Measurements from ENCODE around the gene FOXK2. TPM values are rescaled to one million over a fixed set of nuclear protein-coding genes. Genes with fewer than 3 reads are reported as not detected.

FOXK2 gene
- total RNA-seq, 2 experiments from 2014 or later, result 32.5 to 33.7 TPM

- intact Hi-C loops (cut with DNase I, micrococcal nuclease), result no loop called here
- POLR2A ChIA-PET, result no interaction called here
- TF ChIP-seq CTCF (IDR thresholded peaks at IDR 0.05), result no peak
- H3K4me1 ChIP-seq (ENCODE audit: insufficient read depth, low read length), result peaks cover 43% of the 10 kb centered on the region
- DNase-seq (no peak), ATAC-seq (ENCODE audit: poor library complexity) (no peak)
- H3K4me3 ChIP-seq (ENCODE audit: low read length), result no peak overlapping the region
- no peak overlapping the region for H3K27ac ChIP-seq (ENCODE audit: low read depth in 1 of 2, low read length in 2 of 2)
- no peaks in the 10 kb centered on the region for H3K9me3 Mint-ChIP-seq
- no peak overlapping the region for H3K27ac Mint-ChIP-seq
- H3K4me1 Mint-ChIP-seq (ENCODE audit: low read depth), result peaks cover 41% of the 10 kb centered on the region
- H3K4me3 Mint-ChIP-seq, result no peak overlapping the region
- H3K9me3 ChIP-seq (ENCODE audit: control insufficient read depth in 1 of 2, insufficient read depth in 1 of 2, low read length in 2 of 2), result no peaks in the 10 kb centered on the region
- peaks cover 18% of the 10 kb centered on the region for H3K36me3 Mint-ChIP-seq (ENCODE audit: low read depth)
- H3K27me3 Mint-ChIP-seq, result no peaks in the 10 kb centered on the region
- peaks cover 27% of the 10 kb centered on the region for H3K36me3 ChIP-seq (ENCODE audit: insufficient read depth, low read length)
- no peaks in the 10 kb centered on the region for H3K27me3 ChIP-seq (ENCODE audit: control insufficient read depth in 1 of 2, insufficient read depth in 2 of 2, low read length in 2 of 2)
- CTCF ChIA-PET, result no interaction called here
Measured at GRCh38 chr17:82595893-82596292, 76.4 kb downstream of the FOXK2 start.

DNA sequence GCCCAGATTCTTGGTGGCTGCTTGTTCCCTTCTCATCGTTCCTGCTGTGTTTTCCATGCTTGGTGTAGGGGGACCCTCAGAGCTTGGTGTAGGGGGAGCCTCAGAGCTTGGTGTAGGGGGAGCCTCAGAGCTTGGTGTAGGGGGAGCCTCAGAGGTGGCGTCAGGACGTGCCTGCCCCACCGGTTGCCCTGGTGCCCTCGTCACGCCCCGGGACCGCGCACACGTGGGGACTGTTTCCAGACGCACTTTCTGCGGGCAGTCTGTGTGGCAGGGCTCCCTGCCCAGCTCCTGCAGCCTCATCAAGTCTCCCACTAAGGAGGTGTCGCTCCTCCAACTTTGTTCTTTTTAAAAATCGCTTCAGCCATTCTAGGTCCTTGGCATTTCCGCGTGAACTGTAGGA lies 76.8 kb downstream of the FOXK2 start:
- peaks cover 22% of the 10 kb centered on the region for H3K36me3 Mint-ChIP-seq (ENCODE audit: low read depth)
- H3K4me3 Mint-ChIP-seq, result no peak overlapping the region
- Histone ChIP-seq H3K9me3 (ENCODE audit: control insufficient read depth in 1 of 2, insufficient read depth in 1 of 2, low read length in 2 of 2) (no peaks in the 10 kb centered on the region), H3K27ac (ENCODE audit: low read depth in 1 of 2, low read length in 2 of 2) (no peak overlapping the region), H3K4me3 (ENCODE audit: low read length) (no peak overlapping the region), H3K36me3 (ENCODE audit: insufficient read depth, low read length) (peaks cover 30% of the 10 kb centered on the region), H3K4me1 (ENCODE audit: insufficient read depth, low read length) (peaks cover 43% of the 10 kb centered on the region), H3K27me3 (ENCODE audit: control insufficient read depth in 1 of 2, insufficient read depth in 2 of 2, low read length in 2 of 2) (no peaks in the 10 kb centered on the region)
- H3K4me1 Mint-ChIP-seq (ENCODE audit: low read depth), result peaks cover 38% of the 10 kb centered on the region
- no peak for DNase-seq
- CTCF ChIA-PET, result no interaction called here
- no peak for TF ChIP-seq CTCF (IDR thresholded peaks at IDR 0.05)
- intact Hi-C loops (cut with DNase I, micrococcal nuclease), result no loop called here
- H3K27me3 Mint-ChIP-seq, result no peaks in the 10 kb centered on the region
- POLR2A ChIA-PET, result no interaction called here
- H3K9me3 Mint-ChIP-seq, result no peaks in the 10 kb centered on the region
- ATAC-seq (ENCODE audit: poor library complexity), result no peak
- H3K27ac Mint-ChIP-seq, result no peak overlapping the region

DNA sequence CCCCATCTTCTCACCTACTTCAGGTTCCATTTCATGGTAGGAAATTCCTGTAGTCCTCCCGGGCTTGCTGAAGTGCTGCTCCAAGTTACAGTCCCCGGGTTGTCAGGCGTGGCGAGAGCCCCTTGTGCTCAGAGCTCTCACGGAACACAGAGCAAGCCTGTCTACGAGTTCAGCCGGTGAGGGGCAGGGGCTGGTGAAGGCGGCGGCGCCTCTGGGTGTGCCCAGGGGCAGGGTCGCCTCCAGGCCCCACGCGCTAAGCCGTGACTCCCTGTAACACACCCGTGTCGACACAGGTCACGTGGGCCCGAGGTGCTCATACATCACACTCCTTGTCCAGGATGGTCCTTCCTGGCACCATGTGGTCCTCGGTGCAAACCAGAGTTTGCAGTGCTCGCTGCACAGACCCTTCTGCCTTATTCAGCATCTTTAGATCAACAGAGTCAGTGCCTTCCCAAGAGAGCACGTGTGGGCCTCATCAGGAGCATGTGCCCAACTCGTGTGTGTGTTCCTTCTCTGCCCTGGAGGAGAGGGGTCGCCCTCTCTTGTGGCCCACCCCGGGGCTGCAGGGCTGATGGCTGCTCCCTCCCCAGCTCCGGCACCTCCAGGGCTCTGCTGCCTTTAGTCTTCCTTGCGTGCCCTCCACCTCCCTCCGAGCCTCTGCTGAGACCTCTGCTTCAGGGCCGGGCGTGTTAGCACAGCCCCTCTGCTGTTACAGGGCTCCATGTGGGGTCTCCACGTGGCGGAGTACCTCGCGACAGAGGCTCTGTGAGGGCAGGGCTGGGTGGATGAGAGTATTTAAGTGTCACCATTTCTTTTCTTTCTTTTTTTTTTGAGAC lies 77.5 kb downstream of the FOXK2 start:
- POLR2A ChIA-PET, result no interaction called here
- H3K36me3 ChIP-seq (ENCODE audit: insufficient read depth, low read length), result peaks cover 38% of the 10 kb centered on the region

More for the DNA sequence above, 77.5 kb downstream of the FOXK2 start:
- H3K27me3 Mint-ChIP-seq, result no peaks in the 10 kb centered on the region
- no peak overlapping the region for H3K4me3 ChIP-seq (ENCODE audit: low read length)
- no peaks in the 10 kb centered on the region for H3K27me3 ChIP-seq (ENCODE audit: control insufficient read depth in 1 of 2, insufficient read depth in 2 of 2, low read length in 2 of 2)
- ATAC-seq (ENCODE audit: poor library complexity) (no peak), DNase-seq (no peak)
- H3K27ac ChIP-seq (ENCODE audit: low read depth in 1 of 2, low read length in 2 of 2), result no peak overlapping the region
- CTCF ChIA-PET, result no interaction called here
- peaks cover 30% of the 10 kb centered on the region for H3K36me3 Mint-ChIP-seq (ENCODE audit: low read depth)
- H3K9me3 ChIP-seq (ENCODE audit: control insufficient read depth in 1 of 2, insufficient read depth in 1 of 2, low read length in 2 of 2), result no peaks in the 10 kb centered on the region
- H3K4me3 Mint-ChIP-seq, result no peak overlapping the region
- intact Hi-C loops (cut with DNase I, micrococcal nuclease), result no loop called here
- no peak overlapping the region for H3K27ac Mint-ChIP-seq
- peaks cover 37% of the 10 kb centered on the region for H3K4me1 ChIP-seq (ENCODE audit: insufficient read depth, low read length)
- H3K4me1 Mint-ChIP-seq (ENCODE audit: low read depth), result peaks cover 31% of the 10 kb centered on the region
- TF ChIP-seq CTCF (IDR thresholded peaks at IDR 0.05), result no peak
- no peaks in the 10 kb centered on the region for H3K9me3 Mint-ChIP-seq

All from CD4-positive, alpha-beta T cell (primary cell).